ENCODE results near the gene DUSP10.

Gene DUSP10

GRCh38 chr1:221765527-221765926, 23.6 kb upstream of the DUSP10 start:
- DNase-seq (ENCODE audit: low read depth): no peak

- no peak for DNase-seq (ENCODE audit: low read depth)
Measured at GRCh38 chr1:221762121-221762520, 20.2 kb upstream of the DUSP10 start.

DNA sequence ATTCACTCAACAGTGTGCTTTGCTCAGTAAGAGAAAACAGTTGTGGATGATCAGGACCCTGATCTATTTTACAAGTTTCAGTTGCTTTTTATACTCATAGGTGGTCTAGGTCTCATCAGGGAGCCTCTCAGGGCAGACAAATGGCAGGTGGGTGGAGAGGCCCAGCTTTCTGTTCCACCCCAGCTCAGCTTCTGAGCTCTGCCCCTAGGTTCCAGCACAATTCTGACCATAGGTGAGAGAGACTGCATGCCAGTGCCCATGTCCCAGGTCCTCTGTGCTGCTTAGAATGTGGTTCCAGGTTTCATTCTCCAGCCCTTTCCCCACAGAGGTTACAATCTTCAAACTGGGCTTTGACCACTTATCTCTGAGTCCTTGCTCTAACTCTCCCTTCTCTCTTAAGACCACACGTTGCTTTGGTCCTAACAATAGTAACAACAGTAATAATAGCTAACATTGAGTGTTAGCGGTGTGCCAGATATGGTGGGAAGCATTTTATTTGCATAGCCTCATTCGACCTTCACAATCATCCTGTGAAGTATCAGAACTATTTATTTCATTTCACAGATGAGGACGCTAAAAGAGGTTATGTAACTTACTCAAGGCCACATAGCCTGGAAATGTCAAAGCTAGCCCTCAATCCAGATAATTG, 19.6 kb upstream of the DUSP10 start:
- no peak for DNase-seq (ENCODE audit: low read depth)

DNA sequence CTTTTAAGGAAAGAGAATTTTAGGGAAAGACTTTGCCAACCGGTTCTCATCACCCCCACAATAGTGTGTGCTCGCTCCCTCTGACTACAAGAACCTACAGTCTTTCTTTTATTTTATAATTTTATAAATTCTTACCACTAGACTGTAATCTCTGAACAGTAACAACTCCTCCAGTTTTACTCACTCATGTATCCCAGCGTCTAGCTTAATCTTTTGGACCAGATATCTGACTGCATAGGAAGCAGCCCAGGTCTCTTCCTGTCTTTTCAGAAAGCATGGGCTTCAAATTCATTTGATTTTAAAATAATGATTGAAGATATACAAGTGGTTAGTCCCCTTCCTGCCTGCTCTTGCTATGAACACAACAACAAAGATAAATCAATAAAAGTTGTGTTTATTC, 19.0 kb upstream of the DUSP10 start:
- DNase-seq (ENCODE audit: low read depth): no peak

GRCh38 chr1:221759436-221759835, 17.5 kb upstream of the DUSP10 start:
- no peak for DNase-seq (ENCODE audit: low read depth)

DNA sequence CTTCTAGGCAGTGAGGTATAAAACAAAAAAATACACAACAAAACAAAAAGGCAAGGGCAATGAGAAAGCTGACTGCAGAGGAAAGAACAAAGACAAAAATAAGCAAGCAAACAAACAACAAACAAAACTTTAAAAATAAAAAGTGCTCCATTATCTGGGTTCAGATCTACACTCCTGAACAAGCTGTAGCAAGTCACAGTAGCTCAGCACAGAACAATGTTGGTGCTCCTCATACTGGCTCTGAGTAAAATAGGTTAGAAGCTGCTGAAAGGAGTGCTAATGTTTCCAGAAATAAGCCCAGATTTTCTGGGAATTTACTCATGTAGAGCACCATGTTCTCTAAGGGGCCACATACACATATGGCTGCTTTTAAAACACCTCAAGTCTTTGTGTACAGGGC, 16.6 kb upstream of the DUSP10 start:
- no peak for DNase-seq (ENCODE audit: low read depth)

DNA sequence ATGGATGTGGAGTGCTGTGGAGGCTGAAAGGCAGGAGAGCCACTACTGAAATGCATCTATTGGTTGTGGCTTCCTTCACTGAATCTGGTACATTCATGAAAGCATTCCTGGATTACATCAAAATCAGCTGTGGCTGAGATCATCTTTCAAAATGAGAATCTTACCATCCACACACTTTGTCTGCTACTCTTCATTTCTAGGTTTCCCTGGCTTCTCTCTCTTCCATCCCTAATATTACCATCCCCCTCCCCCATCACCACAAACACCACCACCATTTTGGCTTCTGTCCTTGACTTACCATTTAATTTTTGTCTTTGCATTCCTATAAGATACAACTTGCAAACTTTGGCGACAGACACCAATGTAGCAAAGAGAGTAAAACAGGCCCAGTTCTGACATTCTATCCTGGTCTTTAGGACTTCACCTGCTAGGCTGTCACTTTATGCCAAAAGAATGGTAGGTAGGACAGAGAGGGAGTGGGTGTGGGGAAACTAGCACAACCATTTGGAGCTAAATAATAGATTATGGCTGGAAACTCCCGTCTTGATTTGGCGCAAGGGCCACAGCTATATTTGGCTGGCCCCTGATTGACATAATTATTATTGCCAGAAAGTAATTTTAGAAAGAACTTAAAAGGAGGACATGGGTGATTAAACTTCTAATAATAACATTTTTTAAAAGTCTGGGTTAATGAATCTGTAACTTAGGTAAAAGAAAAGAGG, 15.1 kb upstream of the DUSP10 start:
- no peak for DNase-seq (ENCODE audit: low read depth)

DNA sequence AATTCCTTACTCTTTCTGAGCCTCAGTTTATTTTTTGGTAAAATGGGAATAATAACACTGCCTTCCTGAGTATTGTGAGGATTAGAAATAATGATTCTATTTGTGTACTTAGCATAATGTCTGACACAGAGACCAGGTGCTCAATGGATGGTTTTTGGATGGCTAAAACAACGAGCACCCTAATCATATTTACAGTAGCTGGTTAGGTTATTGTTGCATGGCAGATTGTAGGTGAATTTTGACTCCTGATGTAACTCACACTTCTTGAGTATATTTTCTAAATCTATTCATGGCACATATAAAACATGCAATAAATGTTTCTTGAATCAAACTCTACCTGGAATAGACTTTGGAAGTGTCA, 11.9 kb upstream of the DUSP10 start:
- no peak for DNase-seq (ENCODE audit: low read depth)

GRCh38 chr1:221751226-221751887, 9.5 kb upstream of the DUSP10 start:
- DNase-seq (ENCODE audit: low read depth): no peak

GRCh38 chr1:221748981-221749380, 7.1 kb upstream of the DUSP10 start:
- no peak for DNase-seq (ENCODE audit: low read depth)

- no peak for DNase-seq (ENCODE audit: low read depth)
Measured at GRCh38 chr1:221747839-221748238, 6.0 kb upstream of the DUSP10 start.

DNA sequence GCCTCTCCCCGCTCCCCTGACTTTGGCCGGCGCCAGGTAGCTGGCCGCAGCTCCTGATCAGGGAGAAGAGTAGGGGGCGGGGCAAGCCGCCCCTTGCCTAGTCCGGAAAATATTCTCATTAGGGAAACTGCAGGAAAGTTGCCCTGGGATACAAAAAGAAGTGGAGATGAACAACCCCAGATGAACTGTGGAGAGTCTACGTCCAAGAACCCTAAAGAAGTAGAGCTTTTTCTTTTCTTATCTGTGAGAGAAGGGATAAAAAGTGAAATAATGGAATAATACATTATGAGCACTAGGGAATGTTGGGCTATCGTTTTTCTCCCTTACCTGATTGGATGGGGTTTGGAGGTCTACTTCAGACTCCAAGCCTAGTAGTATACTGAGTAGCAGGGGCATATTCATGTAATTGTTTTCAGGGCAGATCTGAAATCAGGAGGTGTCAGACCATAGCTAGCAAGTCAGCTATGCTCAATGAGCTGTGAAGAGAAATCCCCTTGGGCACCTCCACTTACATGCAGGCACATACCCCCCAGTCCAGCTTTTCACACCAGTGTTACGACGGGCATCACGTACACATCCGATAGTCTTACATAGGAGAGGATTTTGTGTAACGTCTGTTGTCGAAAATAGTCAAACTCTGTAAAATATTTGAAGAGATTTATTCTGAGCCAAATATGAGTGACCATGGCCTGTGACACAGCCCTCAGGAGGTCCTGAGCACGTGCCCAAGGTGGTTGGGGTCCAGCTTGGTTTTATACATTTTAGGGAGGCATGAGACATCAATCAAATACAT, 1.7 kb upstream of the DUSP10 start:
- no peak for DNase-seq (ENCODE audit: low read depth)

DNA sequence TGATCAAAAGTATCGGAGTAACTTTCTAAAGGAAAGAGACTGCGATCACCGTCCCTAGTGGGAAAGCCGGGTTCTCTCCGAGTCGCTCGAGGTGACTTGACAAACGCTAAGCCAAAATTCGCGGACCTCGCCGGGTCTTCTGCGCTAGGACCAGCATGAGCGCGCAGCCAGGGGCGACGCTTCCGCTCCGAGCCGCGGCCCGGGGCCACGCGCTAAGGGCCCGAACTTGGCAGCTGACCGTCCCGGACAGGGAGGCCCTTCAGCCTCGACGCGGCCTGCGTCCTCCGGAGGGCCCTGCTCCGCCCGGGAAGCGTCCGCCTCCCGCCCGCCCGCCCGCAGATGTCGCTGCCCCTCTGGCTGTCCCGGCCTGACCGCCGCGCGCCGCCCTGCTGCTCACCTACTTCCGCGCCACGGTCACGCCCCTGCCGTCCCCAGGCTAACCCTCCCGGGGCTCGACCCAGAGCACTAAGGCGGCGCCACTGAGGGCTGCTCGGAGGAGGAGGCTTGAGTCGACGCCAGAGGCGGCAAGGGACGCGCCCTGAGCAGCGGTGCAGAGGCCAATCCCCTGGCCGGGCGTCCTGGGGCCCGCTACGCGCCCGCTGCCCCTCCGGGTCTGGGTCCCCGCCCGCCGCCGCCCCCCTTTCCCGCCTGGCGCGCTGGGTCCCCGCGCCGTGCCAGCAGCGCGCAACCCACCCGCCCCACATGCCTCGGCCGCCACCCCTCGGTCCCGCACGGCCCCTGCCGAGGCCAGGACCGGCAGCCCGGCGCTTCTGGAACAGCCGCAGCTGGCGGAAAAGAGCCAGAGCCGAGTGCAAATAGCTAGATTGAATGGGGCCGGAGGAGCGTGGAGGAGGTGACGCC, 896 bp upstream of the DUSP10 start:
- DNase-seq (ENCODE audit: low read depth): no peak

DNA sequence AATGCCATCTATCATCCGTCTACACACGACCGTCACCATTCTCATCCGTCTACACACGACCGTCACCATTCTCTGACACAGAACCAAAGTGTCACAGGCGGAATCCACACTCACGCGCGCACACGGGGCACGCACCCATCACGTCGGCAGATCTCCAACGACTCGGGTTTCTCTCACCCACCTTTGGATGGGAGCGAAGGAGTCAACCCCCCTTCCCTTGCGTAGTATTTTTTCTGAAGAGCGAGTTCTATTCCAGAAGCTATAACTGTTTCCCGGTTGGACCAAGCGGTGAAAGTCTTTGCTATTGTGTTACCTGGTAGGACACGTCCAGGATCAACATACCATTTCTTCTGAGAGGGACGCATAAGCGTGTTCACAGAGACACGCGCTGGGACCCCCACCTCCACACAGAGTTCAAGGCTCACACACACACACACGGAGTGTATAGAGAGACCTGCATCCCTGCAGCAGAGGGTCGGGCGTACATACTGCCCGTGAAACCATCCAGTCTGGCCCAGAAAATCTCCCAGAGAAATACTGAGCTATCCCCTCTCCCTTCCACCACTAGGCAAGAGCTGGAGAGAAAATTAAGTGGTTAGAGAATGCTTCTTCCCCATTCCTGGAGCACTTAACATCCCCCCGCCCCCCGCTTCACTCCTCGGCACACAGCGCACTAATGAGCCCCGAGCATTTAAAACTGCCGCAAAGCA, 741 bp downstream of the DUSP10 start:
- DNase-seq (ENCODE audit: low read depth): no peak

DNA sequence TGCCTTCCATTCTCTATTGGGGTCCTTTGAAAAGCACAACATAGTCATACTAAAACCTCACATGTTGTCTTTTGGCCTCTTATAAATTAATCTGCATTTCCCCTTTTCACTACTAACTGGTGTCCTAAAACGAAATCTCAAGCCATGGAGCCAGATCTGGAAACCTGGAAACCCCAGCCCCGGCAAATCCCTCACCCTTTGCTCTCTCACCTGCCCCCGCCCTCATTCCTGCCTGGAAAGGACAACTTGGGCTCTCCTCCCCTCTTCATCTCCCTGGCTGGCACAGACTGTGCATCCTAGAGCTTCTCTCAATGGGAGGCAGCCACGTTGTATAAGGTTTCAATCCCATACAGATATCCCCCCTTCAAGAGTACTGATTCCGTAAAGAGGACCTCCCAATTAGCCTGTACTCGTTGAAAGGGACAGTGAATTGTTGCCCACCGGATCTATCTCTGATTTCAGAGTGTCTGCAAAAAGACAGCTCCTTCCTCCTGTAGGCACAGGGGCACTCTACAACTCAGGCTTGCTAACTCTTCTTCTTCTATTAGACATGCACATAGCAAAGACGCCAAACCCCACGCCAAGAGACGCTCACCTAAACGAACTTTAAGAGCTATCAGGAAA, 1.4 kb downstream of the DUSP10 start:
- DNase-seq (ENCODE audit: low read depth): no peak

DNA sequence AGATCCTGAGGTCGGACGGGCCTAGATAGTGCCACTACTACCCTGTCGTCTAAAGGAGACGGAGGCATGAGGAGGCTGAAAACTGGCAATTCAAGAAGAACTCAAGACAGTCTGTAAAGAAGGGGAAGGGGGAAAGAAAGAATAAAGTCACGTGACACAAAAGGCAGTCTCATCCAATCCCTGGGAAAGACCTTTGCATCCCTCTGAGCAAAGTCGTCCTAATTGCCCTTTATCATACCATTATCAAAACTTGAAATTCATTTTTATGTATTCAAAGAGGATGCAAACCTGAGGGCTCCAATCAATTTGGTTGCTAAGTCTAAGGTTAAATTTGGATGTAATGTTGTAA, 2.2 kb downstream of the DUSP10 start:
- no peak for DNase-seq (ENCODE audit: low read depth)

DNA sequence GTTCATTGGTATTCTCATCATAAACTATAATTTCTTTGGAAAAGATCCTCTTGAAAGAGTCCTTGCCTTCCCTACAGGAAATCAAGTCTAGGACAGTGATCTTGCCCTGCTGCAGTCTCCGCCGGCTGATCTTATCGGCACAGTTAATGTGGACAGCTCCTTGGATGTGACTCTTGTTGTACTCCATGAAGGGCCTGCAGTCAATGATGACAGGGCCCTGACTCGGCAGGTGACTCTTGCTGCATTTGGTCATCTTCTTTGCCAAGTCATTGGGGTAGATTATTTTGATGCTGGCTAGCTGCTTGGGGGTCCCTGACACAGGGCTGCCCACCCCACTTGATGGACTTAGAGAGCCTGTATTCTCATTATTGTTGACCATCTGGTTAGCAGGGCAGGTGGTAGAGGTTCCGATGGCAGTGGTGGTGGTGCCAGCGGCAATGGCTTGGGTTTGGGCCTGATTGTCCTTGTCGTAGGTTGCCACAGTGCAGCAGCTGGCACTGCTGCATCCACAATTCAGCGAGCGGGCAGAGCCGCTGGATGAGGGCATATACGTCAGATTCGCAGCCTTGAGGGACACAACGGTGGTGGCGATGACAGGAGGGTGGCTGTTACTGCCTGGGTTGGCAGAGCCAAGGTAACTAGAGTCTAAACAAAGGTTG, 2.7 kb downstream of the DUSP10 start:
- DNase-seq (ENCODE audit: low read depth): no peak

GRCh38 chr1:221736714-221737113, 5.2 kb downstream of the DUSP10 start:
- DNase-seq (ENCODE audit: low read depth): no peak

DNA sequence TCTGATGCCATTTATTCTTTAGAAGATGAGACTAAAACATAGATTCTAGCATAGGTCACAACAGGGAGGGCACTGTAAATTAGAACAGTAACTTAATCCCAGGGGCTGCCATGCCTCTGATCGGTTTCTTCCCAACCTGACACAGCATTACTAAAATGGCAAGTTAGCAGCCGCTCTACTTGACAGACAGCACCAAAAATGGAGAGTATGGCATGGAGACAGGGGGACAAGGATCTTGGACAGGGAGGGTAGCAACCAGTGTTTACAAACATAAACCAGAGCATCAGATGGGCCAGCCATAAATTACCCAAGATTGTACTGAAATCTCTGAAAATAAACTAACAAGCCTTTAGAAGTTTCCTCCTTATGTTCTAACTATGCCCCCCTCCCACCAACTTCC, 5.9 kb downstream of the DUSP10 start:
- no peak for DNase-seq (ENCODE audit: low read depth)

DNA sequence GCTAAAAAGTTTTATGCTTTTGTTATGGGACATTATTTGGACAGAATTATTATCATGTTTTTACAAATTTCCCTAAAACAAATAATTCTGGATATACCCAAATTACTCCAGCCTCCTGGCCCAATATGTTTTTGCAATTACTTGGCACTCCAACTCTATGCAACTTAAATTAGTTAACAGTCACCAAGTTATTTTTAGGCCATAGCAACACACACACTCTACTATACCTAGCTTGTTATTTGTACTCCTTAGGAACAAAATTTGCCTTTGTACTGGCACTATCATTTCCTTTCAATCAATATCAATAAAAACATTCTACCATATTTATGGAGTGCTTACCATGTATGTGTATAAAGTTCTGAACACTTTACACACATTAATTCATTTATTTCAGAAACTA, 7.7 kb downstream of the DUSP10 start:
- DNase-seq (ENCODE audit: low read depth): no peak
